Head of caudate nucleus (tissue), 42 donors: ENCODE results near the gene FCAMR.

Source experiments
- DNase-seq, 42 donors: peaks; one replicate each; pipeline versions ENCODE4 v3.0.0 to v3.0.0-alpha.2; 2020 to 2021; ENCODE audit warnings: mixed read lengths in 7 of 42
- intact Hi-C: fragments of 100-400 bp; cut with DNase I; formaldehyde crosslinking; loops from one replicate; pipeline ENCODE4 v1.15.0; 2022

FCAMR gene, protein sequence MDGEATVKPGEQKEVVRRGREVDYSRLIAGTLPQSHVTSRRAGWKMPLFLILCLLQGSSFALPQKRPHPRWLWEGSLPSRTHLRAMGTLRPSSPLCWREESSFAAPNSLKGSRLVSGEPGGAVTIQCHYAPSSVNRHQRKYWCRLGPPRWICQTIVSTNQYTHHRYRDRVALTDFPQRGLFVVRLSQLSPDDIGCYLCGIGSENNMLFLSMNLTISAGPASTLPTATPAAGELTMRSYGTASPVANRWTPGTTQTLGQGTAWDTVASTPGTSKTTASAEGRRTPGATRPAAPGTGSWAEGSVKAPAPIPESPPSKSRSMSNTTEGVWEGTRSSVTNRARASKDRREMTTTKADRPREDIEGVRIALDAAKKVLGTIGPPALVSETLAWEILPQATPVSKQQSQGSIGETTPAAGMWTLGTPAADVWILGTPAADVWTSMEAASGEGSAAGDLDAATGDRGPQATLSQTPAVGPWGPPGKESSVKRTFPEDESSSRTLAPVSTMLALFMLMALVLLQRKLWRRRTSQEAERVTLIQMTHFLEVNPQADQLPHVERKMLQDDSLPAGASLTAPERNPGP

DNA sequence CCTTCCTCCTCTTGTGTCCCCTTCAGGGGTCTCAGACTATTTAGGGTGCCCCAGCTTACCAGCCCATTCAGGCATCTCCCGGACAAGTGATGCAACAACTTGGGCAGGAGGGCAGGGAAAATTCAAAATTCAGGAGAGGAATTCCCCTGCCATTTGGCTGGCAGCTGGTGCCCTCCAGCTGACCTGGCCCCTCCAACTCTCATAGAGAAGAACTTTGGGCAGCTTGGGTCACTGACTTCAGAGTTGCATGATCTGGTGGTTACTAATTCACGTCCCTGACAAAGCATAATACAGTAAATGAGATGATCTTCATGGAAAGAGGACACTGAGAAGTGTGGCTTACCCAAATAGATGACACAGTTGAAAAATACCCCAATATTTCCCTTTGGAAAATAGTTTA is at the start of gene FCAMR:
Gene FCAMR, minus strand, starts transcription at position 15 of the 400 bp plus-strand sequence. CDS start 335 bp downstream, outside the sequence.
- intact Hi-C loops = no loop called here
- DNase-seq = no peak

GRCh38 chr1:207019661-207020060 is 49.4 kb upstream of the FCAMR start:
- intact Hi-C loops = no loop called here
- DNase-seq = no peak

DNA sequence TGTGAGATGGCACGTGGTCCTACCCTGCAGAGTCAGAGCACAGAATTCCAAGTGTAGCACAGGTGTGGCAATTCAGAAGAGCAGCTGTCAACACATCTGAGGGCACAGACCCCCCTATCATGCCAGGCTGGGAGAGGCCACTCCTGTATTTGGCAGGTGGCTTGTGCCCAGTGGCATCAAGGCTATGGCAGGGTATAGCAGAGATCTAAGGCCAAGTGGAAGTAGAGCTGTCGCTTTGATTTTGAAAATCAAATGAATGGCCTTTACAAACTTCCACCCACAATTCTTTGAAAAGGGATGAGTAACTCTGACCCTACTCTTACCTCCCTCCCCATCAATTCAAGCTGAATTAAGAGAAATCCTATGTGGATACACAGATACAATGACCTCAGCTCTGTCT is 48.9 kb upstream of the FCAMR start:
- DNase-seq = no peak
- intact Hi-C loops = no loop called here

DNA sequence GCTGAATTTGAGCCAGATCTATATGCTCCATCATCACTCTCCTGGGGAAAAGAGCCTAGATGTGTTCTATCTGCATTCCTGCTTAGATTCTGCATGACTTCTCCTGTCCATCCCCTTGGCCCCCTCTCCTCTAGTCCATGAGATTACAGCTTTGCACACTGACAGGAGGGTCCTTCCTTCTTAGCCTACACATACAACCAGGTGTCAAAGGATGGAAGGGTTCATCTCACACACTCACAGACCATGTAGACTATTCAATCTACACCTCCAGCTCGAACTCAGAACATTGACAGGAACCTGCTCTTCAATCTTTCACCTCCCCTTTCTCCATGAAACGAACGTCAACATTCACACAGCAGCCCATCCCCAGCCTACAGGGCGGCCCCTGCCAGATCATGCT is 48.4 kb upstream of the FCAMR start:
- no peak for DNase-seq
- intact Hi-C loops = no loop called here

GRCh38 chr1:207017615-207018559 is 47.6 kb upstream of the FCAMR start:
- intact Hi-C loops = no loop called here
- DNase-seq = peak in 18 of 42 donors; percentile 12 to 55 (median 34)

DNA sequence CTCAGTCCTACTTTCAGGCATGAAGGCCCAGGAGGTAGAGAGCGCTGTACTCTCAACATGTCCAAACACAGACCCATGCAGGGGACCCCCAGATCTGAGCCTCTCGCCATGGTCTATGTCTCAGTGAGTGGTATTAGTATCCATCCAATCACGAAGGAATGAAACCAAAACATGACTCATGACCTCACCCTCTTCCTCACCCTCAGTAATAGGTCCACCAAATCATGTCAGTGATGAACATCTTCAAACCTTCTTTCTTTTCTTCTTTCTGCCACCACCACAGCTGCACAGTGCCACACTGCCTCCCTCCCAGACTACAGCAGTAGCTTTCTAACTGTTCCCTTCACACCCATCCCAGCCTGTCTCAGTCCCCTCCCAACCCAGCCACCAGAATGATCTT is 45.5 kb upstream of the FCAMR start:
- no peak for DNase-seq
- intact Hi-C loops = no loop called here

GRCh38 chr1:207014728-207015127 is 44.5 kb upstream of the FCAMR start:
- DNase-seq = no peak
- intact Hi-C loops = no loop called here

- DNase-seq = no peak
- intact Hi-C loops = no loop called here
Measured at GRCh38 chr1:207013321-207014085, 43.2 kb upstream of the FCAMR start.

GRCh38 chr1:207010726-207011125 is 40.5 kb upstream of the FCAMR start:
- no peak for DNase-seq
- intact Hi-C loops = no loop called here

GRCh38 chr1:207009945-207010344 is 39.7 kb upstream of the FCAMR start:
- intact Hi-C loops = no loop called here
- no peak for DNase-seq

DNA sequence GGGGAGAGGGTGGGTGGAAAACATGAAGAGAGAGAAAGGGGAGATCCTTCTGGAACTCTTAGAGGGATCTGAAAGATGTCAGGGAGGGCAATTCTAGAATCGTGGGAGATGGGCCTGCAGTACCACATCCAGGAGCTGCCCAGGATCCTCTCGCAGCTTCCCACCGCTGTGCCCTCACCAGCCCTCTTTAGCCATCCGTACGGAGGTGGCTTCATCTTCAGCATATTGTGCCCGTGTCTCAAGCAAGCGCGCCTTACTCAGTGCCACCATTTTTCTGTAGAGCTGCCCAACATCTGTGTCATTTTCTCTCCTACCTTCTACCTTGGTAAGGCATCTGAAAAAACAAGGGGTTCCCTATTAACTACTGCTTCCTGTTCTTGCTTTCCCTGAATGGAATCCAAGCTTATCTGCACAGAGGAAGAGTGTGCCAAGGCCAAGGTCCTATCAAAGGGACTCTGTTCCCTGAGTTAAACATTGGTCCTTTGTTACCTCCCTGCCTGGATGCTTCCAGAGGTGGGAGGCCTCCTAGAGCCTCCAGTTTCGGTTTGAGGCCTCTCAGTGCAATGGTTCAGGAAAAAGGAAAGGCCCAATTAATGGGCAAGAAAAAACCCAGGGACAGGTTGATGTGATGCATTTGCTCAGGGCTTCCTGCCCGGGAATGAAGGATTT is 39.1 kb upstream of the FCAMR start:
- DNase-seq = no peak
- intact Hi-C loops = no loop called here

- intact Hi-C loops = no loop called here
- peak in 4 of 42 donors; percentile 10 to 21 (median 15) for DNase-seq
Measured at GRCh38 chr1:207007352-207008033, 37.2 kb upstream of the FCAMR start.

DNA sequence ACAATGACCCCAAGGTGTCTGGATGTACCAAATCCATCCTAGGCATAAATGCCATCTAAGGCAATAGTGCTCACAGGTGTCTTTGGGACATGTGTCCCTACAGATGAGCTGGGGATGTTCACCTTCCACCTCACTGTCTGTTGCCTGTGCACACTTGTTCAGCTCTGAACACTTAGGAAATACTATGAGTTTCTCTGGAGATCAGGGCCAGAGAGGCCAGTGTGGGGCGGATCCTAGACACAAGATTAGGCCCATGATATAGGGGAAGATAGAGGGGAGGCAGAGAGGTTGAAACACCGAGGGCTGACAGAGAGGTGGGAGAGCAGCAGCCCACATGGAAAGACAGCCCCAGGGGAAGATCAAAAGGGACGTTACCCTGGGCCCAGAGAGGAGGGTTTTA is 36.7 kb upstream of the FCAMR start:
- intact Hi-C loops = no loop called here
- peak in 1 of 42 donors; percentile 26 for DNase-seq

DNA sequence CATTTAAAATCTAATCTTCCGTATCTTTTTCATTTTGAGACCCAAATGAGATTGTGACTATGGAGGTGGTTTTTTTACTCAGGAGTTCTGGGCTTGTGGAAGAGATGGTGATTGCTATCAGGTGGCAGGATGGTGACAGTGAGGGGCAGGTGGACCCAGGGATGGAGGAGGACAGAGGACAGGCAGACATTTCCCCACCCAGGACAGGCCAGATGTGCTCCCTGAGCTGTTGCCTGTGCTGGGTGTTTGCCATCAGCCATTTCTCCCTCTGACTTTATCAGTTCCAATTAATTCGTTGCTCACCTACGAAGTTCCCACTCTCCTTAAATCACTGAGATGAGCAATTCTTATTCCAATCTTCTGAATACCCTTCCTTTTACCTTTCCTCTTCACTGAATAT is 35.8 kb upstream of the FCAMR start:
- intact Hi-C loops = no loop called here
- peak in 1 of 42 donors; percentile 34 for DNase-seq

DNA sequence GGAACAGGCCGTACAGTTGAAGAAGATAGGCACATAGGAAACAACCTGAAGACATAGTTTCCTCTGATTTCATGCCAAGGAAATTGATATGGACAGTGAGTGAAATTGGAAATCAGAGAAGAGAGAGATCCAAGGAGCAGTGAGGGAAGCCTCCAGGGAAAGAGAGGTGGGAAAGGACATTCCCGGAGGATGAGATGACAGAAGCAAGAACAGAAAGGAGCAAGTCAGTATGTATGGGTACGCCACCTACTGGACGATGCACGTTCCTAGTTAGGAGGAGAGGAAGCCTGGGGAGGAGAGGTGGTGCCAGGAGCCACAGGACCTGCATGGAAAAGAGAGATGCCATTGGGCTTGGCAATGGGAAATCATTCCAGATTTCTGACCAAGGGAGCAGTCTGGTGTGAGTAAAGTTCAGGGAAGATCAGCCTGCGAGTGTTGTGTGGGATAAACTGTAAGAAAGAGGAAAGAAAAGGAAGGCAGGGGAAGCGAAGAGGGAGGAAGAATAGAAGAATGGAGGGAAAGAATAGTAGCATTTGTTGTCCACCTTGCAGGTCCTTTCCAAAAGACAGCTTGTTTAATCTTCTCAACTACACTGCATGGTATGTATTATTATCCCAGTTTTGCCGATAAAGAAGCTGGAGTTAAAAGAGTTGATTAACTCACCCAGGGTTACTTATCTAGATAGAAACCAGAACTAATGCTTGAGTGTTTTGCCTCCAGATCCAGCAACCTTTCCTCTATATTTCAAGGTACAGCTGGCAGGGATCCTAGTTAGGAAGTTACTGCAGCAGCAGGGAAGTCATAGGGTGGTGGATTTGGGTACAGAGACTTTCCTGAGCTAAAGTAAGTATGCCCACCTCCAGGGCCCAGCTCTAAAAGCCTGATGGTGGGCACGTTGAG is 34.9 kb upstream of the FCAMR start:
- intact Hi-C loops = no loop called here
- DNase-seq = peak in 35 of 42 donors; percentile 17 to 79 (median 48)

DNA sequence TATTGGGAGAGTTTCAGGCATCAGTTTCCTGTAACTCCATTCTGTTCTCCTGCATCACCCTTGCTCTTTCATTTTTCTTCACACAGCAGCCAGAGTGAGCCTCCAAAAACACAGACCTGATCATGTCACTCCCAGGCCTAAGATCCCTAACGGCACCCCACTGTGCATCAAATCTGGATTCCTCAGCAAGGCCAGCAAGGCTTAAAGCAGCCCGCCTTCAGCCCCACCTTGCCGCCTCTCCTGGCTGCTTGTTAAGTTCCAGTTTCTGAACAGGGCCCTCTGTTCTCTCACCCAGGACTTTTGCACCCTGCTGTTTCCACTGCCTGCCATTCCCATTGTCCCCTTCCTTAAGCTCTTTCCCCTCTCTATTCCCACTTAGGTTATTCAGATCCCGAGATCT is 33.0 kb upstream of the FCAMR start:
- no peak for DNase-seq

GRCh38 chr1:207002724-207003146 is 32.5 kb upstream of the FCAMR start:
- DNase-seq = no peak
- intact Hi-C loops = no loop called here

More for the DNA sequence above, 33.0 kb upstream of the FCAMR start:
- intact Hi-C loops = no loop called here
